Stimulated activated CD4-positive, alpha-beta T cell treated with anti-CD3 and anti-CD28 coated beads, Interleukin-15, amount 100 ng/mL, for 24 hours (primary cell): ENCODE data around the gene MPZL3.
A peak's percentile ranks its signal among the peaks of the same experiment; 100 is the strongest.

Source experiments
- DNase-seq: peaks from one replicate; pipeline ENCODE4 v3.0.0-alpha.2; 2020

Gene MPZL3

DNA sequence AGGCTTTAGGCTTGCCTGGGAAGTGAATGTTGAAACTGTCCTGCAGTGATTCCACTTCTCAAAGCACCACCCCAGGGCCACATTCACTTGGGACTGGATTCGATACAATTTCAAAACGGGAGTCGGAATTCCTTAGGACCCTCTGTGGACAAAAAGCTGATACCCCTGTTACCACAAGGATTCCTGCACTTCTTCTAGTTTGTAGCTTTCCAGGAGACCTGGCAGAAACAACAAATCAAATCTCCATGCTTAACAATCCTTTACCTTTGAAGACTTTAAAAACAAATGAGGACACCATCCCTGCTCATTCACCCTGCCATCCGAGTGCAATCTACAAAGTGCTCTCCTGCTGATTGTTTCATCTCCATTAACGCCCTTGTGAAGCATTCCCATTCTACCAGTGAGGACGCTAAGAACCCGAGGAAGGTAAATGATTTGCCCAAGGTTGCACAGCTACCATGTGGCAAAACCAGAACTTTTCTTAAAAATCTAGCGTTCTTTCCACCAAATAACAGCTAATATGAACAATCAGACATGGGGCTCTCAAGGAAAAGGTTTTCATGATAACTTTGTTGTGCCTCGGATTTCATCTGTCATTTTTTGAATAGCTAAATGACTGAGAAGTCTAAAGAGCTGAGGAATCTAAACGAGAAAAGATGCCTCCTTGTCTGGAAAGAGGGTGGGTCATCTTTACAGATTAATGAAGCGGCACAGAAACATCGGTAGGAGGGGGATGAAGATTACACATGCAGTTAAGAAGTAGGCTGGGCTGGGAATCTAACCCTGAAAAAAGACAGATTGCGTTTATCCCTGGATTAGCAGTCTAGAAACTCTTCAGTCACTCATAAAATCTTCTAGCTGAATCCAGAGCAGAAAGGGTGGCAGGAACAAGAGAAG is 12.7 kb upstream of the MPZL3 start:
- no peak for DNase-seq

GRCh38 chr11:118263695-118264568 is 11.8 kb upstream of the MPZL3 start, which contains the start of gene MPZL2:
TSS of gene MPZL2 (minus strand) at chr11:118264297. CDS start at chr11:118264153, 144 bp downstream.
- peak; percentile 57 for DNase-seq

- DNase-seq, result no peak
Measured at GRCh38 chr11:118263112-118263511, 10.9 kb upstream of the MPZL3 start.

- DNase-seq, result no peak
Measured at GRCh38 chr11:118260353-118260752, 8.2 kb upstream of the MPZL3 start.

GRCh38 chr11:118259138-118259537 is 7.0 kb upstream of the MPZL3 start:
- DNase-seq, result no peak

DNA sequence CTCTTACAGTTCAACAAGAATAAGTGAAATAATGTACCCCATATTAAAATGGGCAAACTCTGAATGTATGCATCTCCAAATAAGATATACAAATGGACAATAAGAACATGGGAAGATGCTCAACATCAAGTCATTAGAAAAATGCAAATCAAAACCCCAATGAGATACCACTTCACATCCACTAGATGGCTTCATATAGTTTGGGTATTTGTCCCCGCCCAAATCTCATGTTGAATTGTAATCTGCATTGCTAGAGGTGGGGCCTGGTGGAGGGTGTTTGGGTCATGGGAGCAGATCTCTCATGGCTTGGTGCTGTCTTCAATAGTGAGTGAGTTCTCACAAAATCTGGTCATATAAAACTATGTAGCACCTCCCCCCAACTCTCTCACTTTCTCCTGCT is 6.2 kb upstream of the MPZL3 start:
- DNase-seq, result peak; percentile 24

GRCh38 chr11:118252688-118253087 is 523 bp upstream of the MPZL3 start:
- no peak for DNase-seq

- no peak for DNase-seq
Measured at GRCh38 chr11:118247041-118247440, 5.1 kb downstream of the MPZL3 start.

DNA sequence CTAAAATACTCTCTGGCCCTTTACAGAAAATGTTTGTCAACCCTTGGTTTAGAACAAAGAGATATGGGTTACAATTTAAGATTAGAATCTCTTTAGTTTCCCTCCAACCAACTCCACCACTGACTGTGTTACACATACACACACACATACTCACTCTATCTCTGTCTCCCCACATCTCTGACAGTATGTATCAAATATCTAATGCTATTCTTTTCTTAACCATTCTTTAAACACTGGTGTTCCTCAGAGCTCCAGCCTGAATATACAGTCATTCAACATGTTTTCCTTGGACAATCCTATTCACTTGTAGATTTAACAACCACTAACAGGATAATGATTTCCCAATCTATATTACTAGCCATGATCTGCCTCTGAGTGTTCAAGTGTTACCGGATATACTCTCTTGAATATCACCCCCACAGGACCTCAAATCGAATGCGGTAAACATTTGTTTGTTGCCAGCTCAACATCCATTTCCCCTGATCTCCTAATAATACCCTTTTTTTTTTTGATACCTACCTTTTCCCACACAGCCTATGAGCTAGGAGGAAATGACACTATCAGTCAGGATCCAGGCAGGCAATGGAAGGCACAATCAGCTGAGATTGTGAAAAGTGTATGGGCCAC is 6.1 kb downstream of the MPZL3 start:
- DNase-seq, result no peak

- DNase-seq, result no peak
Measured at GRCh38 chr11:118243993-118244762, 8.0 kb downstream of the MPZL3 start.

DNA sequence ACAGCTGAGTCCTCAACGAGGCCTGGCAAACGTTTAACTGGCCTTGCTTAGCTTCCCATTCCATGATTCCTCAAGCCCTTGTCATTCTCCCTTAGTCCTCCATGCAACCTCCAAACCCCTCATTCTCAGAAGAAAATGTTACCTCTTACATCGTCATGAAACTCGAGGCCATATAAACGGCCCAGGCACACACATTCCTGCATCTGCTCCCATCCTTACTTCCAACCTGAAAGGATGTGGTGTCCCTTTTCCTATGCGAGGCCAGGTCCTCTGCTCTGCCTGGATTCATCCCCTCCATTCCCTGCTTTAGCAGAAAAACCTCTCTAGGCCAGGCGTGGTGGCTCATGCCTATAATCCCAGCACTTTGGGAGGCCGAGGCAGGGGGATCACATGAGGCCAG is 9.0 kb downstream of the MPZL3 start:
- no peak for DNase-seq

DNA sequence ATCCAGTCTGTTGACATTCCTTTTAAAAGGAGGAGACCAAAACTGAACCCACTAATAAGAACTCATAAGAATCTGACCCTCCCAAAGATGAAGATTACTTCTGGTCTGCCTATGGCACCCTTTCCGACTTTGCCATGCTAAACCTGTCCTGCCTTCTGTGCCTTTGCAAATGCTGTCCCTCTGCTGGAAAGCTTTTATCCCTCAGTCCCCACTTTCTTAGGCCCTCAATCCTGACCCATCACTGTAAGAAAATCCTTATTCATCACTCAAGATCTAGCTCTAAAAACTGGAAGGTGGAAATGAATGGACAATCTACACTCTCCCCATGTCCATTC is 10.4 kb downstream of the MPZL3 start:
- no peak for DNase-seq

DNA sequence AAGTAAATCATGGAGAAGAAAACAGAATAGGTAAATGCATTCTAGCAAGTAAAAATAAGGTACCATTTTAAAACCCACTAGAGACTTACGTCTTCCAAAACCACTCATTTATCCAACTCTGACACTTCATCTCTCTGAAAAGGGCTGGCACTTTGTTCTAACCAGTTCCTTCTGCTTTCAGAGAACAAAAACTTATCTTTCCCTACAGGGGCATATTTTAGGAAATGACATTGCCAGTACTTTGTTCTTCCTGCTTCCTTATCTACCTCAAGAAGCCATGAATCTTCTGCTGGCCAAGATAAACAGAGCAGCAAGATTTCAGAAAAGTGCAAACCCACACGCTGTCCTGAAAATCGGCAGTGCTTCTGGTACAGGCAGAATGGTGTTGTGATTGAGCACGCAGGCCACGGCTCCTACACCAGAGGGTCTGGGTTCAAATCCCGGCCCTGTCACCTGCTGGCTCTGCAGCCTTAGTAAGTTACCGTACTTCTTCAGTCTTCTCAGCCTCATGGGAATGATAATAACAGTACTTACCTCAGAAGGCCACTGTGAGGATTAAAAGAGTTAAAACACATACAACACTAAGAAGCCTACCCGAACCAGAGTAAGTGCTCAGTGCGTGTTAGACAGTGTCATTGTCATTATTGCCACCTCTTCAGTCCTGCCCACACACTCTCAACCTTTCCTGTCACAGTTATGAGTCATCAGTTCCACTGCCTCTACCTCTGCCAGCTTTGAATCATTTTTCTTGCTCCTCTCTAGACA is 11.0 kb downstream of the MPZL3 start:
- DNase-seq, result peak; percentile 73

- no peak for DNase-seq
Measured at GRCh38 chr11:118239509-118240205, 12.5 kb downstream of the MPZL3 start.

DNA sequence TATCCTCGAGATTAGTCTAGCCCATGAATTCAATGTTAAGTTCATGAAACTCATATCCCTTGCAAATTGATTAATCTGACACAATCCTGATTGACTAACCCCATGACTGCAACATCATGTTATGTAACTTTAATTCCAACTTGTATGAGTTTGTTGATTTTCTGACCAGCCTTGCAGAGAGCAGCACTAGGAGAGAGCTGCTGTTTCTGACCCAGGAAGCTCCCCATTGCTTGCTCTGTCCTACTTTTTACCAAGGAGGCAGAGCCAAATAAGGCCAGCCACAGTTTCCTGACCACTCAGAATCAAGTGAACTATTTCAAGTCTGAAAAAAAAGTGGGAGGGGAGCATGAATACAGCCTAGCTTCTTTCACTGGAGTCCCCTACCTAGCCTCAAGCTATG is 13.2 kb downstream of the MPZL3 start:
- no peak for DNase-seq

- DNase-seq, result no peak
Measured at GRCh38 chr11:118238421-118238820, 13.7 kb downstream of the MPZL3 start.

DNA sequence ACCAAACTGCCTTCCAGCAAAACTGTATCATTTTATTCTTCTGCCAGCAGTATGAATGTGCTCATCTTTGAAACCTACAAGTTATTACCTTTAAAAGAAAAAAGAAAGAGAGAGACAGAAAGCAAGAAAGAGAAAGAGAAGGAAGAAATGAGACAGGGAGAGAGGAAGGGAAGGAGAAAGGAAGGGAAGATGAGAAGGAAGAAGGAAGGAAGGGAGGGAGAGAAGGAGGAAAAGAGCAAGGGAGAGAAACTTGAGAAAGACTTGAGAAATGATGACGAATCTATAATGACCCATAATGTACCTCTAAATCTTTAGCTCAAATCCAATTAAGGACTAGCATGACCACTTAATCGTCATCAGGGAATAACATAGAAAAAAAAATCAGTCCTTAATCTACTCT is 16.0 kb downstream of the MPZL3 start:
- no peak for DNase-seq

DNA sequence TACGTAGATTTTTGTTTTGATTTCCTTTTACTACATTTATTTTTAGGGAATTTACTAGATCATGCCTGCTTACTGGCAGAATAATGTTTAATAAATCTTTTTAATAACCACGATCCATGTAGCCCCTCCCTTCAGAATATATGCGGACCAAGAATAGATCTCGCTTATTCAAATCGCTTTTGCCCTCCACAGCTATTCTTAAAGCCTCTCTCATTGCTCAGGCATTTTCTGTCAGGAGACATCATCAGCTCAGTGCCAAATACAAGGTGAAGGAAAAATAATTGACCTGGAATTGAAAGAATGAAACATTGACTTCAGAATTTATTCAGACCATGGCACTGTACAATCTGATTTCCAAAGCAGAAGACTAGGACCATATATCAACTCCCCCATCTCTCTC is 17.3 kb downstream of the MPZL3 start:
- no peak for DNase-seq

GRCh38 chr11:118233850-118234249 is 18.3 kb downstream of the MPZL3 start:
- no peak for DNase-seq

GRCh38 chr11:118233377-118233776 is 18.8 kb downstream of the MPZL3 start:
- DNase-seq, result no peak

GRCh38 chr11:118232659-118233058 is 19.5 kb downstream of the MPZL3 start:
- DNase-seq, result peak; percentile 69
